ENCODE data around the gene MUC22.
"Not testable (repeated sequence)": the region's sequence is repeated elsewhere in the genome, so short reads cannot be mapped to it uniquely, and the experiment has no call there.

Gene MUC22

GRCh38 chr6:31040801-31041200 lies 30.5 kb downstream of the MUC22 start:
- no peak for DNase-seq

GRCh38 chr6:31041372-31041974 lies 31.2 kb downstream of the MUC22 start:
- DNase-seq: no peak

GRCh38 chr6:31042806-31043205 lies 32.5 kb downstream of the MUC22 start:
- DNase-seq: no peak

GRCh38 chr6:31048099-31048498 lies 37.8 kb downstream of the MUC22 start:
- no peak for DNase-seq

- DNase-seq: no peak
Measured at GRCh38 chr6:31049518-31049917, 39.2 kb downstream of the MUC22 start.

- DNase-seq: not testable (repeated sequence)
Measured at GRCh38 chr6:31053187-31053586, 42.9 kb downstream of the MUC22 start.

- peak; percentile 2 for DNase-seq
Measured at GRCh38 chr6:31053873-31054272, 43.6 kb downstream of the MUC22 start.

GRCh38 chr6:31055441-31055840 lies 45.2 kb downstream of the MUC22 start:
- no peak for DNase-seq

- DNase-seq: no peak
Measured at GRCh38 chr6:31057426-31058003, 47.2 kb downstream of the MUC22 start.

- DNase-seq: no peak
Measured at GRCh38 chr6:31058128-31058894, 48.0 kb downstream of the MUC22 start.

GRCh38 chr6:31060145-31060544 lies 49.9 kb downstream of the MUC22 start:
- no peak for DNase-seq

- no peak for DNase-seq
Measured at GRCh38 chr6:31063906-31064435, 53.7 kb downstream of the MUC22 start.

GRCh38 chr6:31065556-31065955 lies 55.3 kb downstream of the MUC22 start:
- DNase-seq: no peak

- not testable (repeated sequence) for DNase-seq
Measured at GRCh38 chr6:31067028-31067427, 56.8 kb downstream of the MUC22 start.

- DNase-seq: not testable (repeated sequence)
Measured at GRCh38 chr6:31067891-31068668, 57.8 kb downstream of the MUC22 start.

- DNase-seq: peak; percentile 81
Measured at GRCh38 chr6:31068669-31069340, 58.5 kb downstream of the MUC22 start.

GRCh38 chr6:31070711-31071197 lies 60.5 kb downstream of the MUC22 start:
- no peak for DNase-seq

GRCh38 chr6:31074401-31074800 lies 64.1 kb downstream of the MUC22 start:
- no peak for DNase-seq

- no peak for DNase-seq
Measured at GRCh38 chr6:31075528-31075927, 65.3 kb downstream of the MUC22 start.

- no peak for DNase-seq
Measured at GRCh38 chr6:31076611-31077010, 66.3 kb downstream of the MUC22 start.

GRCh38 chr6:31079656-31080261 lies 69.5 kb downstream of the MUC22 start:
- peak; percentile 55 for DNase-seq

GRCh38 chr6:31081872-31082271 lies 71.6 kb downstream of the MUC22 start:
- DNase-seq: no peak

All from NCI-H1105 (cell line).